Measurements from ENCODE around the gene PPP1R13B.

The PPP1R13B gene

DNA sequence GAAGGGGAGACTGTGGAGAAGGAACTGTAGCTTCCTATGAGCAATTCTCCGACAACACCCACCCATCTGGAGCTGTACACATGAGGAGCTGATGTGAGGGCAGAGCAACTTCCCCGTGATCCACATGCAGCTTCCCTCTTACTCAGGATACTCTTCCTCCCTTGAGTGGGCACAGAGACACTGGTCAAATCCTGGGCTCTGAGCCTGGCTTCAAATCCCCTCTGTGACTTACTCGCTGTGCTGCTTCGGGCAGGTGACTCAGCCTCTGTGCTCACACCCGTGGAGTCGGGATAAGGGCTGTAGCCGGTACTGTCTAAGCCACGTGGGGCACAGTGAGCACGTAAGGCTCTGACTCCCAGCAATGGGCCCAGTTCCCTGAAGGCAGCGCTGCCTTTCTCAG is 100.7 kb downstream of the PPP1R13B start:
- peak in 1 of 2 donors; percentile 46 for DNase-seq (ENCODE audit: low read depth in 2 of 2)
- TF ChIP-seq, protein P1, sequence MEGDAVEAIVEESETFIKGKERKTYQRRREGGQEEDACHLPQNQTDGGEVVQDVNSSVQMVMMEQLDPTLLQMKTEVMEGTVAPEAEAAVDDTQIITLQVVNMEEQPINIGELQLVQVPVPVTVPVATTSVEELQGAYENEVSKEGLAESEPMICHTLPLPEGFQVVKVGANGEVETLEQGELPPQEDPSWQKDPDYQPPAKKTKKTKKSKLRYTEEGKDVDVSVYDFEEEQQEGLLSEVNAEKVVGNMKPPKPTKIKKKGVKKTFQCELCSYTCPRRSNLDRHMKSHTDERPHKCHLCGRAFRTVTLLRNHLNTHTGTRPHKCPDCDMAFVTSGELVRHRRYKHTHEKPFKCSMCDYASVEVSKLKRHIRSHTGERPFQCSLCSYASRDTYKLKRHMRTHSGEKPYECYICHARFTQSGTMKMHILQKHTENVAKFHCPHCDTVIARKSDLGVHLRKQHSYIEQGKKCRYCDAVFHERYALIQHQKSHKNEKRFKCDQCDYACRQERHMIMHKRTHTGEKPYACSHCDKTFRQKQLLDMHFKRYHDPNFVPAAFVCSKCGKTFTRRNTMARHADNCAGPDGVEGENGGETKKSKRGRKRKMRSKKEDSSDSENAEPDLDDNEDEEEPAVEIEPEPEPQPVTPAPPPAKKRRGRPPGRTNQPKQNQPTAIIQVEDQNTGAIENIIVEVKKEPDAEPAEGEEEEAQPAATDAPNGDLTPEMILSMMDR (IDR thresholded peaks at IDR 0.05; ENCODE audit: low read depth, low read length): no peak
- no peak overlapping the region for H3K4me3 ChIP-seq (replicated peaks in 1 of 2; ENCODE audit: low read depth in 2 of 2, low read length in 2 of 2)

- no peak for DNase-seq (ENCODE audit: low read depth in 2 of 2)
- no peak overlapping the region for H3K4me3 ChIP-seq (replicated peaks in 1 of 2; ENCODE audit: low read depth in 2 of 2, low read length in 2 of 2)
- TF ChIP-seq, protein P1 (IDR thresholded peaks at IDR 0.05; ENCODE audit: low read depth, low read length): no peak
Measured at GRCh38 chr14:103745424-103745823, 102.0 kb downstream of the PPP1R13B start.

DNA sequence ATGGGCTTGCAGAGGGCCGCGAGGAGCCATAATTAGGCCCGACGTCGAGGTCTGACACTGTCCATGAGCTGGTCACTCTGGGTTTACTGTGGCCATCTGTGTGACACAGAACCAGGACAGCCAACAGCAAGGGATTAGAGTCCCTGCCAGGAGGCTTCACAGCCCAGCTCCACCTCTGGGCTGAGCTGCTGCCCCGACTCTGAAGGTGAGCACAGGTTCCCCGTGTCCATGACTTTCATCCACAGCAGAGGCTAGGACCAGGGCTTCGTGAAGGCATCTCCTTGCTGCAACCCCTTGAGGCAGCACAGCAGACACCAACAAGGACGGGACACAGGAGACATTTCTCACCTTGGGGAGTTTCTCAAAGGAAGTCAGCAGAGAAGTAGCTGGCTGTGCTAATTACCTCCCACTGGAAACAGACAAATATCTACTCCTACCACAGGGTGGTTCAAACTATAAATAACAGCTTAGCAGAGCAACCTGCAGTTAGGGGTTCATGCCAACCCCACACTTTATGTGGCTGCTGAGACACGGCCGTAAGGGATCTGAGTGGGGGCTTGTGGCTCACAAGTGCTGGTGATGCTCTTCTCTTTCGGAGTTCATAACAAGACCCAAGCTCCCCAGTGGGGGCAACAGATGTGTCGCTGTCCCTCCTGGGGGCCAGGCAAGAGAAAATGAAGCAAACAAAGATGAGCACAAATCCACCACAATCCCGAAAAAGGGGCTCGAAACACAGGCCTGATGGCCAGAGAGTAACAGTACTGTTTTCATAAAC is 102.6 kb downstream of the PPP1R13B start:
- TF ChIP-seq, protein P1 (IDR thresholded peaks at IDR 0.05; ENCODE audit: low read depth, low read length): no peak
- DNase-seq (ENCODE audit: low read depth in 2 of 2): no peak
- H3K4me3 ChIP-seq (replicated peaks in 1 of 2; ENCODE audit: low read depth in 2 of 2, low read length in 2 of 2): no peak overlapping the region

DNA sequence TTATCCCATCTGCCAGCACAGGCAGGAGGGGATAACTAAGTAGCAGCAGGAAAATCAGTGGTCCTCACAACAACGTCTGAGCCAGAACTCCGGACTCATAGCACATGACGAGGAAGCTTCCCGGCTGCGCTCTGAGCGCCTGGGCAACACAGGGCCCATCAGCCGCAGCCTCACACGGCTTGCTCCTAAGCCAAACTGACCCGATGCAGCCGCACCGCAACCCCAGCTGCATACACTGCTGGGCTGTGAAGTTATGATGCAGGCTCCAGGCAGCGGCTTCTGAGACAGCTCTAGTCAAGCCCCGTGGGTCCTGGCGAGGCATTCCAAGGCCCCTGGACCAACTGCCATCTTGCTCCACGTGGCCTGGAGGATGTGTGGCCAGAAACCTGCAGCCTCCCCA is 103.7 kb downstream of the PPP1R13B start:
- no peak overlapping the region for H3K4me3 ChIP-seq (replicated peaks in 1 of 2; ENCODE audit: low read depth in 2 of 2, low read length in 2 of 2)
- TF ChIP-seq, protein P1 (IDR thresholded peaks at IDR 0.05; ENCODE audit: low read depth, low read length): no peak
- DNase-seq (ENCODE audit: low read depth in 2 of 2): no peak

DNA sequence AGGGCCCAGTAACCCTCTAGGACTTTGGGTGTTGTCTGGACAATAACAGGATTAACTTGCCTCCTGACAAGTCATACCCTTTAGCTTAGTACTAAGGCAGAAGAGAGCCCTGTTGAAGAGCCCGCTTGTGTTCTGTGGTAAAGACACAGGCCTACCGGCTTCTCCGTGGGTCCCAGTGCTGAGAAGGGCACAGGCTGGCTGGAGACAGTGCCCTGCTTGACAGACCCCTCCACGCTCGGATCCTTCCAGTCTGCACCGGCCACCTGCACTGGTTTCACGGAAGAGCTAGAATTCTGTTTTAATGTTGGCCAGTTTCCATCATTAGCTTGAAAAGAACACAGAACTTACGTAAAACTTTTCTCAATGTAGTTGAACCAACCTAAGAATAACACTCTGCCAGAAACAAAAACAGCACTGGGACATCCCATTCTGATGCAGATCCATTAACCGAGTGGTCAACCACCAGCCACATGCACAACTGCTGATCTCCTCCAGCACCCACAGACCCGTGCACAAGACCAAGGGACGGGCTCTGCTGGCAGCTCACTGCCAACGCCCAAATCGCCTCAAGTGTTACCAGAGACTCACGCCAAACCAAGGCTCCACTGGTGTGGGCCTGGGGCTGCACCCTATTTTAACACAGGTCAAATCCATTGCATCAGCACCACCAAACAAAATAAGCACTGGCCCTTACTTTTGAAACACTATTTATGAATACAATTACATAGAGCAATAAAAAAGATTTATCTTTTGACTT is 104.7 kb downstream of the PPP1R13B start:
- H3K4me3 ChIP-seq (replicated peaks in 1 of 2; ENCODE audit: low read depth in 2 of 2, low read length in 2 of 2): no peak overlapping the region
- DNase-seq (ENCODE audit: low read depth in 2 of 2): no peak
- TF ChIP-seq, protein P1 (IDR thresholded peaks at IDR 0.05; ENCODE audit: low read depth, low read length): no peak

- TF ChIP-seq, protein P1 (IDR thresholded peaks at IDR 0.05; ENCODE audit: low read depth, low read length): no peak
- DNase-seq (ENCODE audit: low read depth in 2 of 2): no peak
- no peak overlapping the region for H3K4me3 ChIP-seq (replicated peaks in 1 of 2; ENCODE audit: low read depth in 2 of 2, low read length in 2 of 2)
Measured at GRCh38 chr14:103741876-103742275, 105.5 kb downstream of the PPP1R13B start.
